Fibroblast of villous mesenchyme (primary cell): ENCODE data around the gene SUSD4. TPM values are rescaled to one million over a fixed set of nuclear protein-coding genes. Genes with fewer than 3 reads are reported as not detected.

Experiments
- DNase-seq: peaks from one replicate; pipeline ENCODE4 v3.0.0-alpha.2; 2010; ENCODE audit warnings: low read depth
- H3K4me3 ChIP-seq: 2 replicates; pipeline ENCODE4 v1.5.1; 2011; ENCODE audit warnings: low read depth, mild to moderate bottlenecking, low read length
- CTCF ChIP-seq: IDR thresholded peaks from 2 replicates; pipeline ENCODE4 v1.5.1; 2012; ENCODE audit warnings: low read depth, mild to moderate bottlenecking, low read length; ENCODE audit not compliant: insufficient read depth
- total RNA-seq: library from RNA; depleted of rRNA; stranded (reverse); fragments of >200 nt; gene quantifications from 2 replicates; pipeline ENCODE4 v1.2.3, GENCODE V29; 2012

Gene SUSD4
- total RNA-seq, 1 donor: not detected

- TF ChIP-seq CTCF: no peak
- no peak overlapping the region for H3K4me3 ChIP-seq
- no peak for DNase-seq
Observed at GRCh38 chr1:223270155-223270554, 93.8 kb downstream of the SUSD4 start.

GRCh38 chr1:223269006-223269405, 95.0 kb downstream of the SUSD4 start:
- no peak overlapping the region for H3K4me3 ChIP-seq
- no peak for DNase-seq
- TF ChIP-seq CTCF: no peak

GRCh38 chr1:223266632-223267172, 97.3 kb downstream of the SUSD4 start:
- H3K4me3 ChIP-seq: no peak overlapping the region
- DNase-seq: no peak
- no peak for TF ChIP-seq CTCF

GRCh38 chr1:223264983-223265908, 98.7 kb downstream of the SUSD4 start:
- no peak for TF ChIP-seq CTCF
- H3K4me3 ChIP-seq: no peak overlapping the region
- no peak for DNase-seq

- TF ChIP-seq CTCF: no peak
Observed at GRCh38 chr1:223264529-223264928, 99.4 kb downstream of the SUSD4 start.

GRCh38 chr1:223261914-223262313, 102.1 kb downstream of the SUSD4 start:
- no peak overlapping the region for H3K4me3 ChIP-seq
- DNase-seq: no peak
- no peak for TF ChIP-seq CTCF

More at GRCh38 chr1:223264529-223264928, 99.4 kb downstream of the SUSD4 start:
- H3K4me3 ChIP-seq: no peak overlapping the region
- DNase-seq: no peak
